Gastrocnemius medialis (tissue), 4 donors: Measurements from ENCODE around the gene RCAN2. TPM values are rescaled to one million over a fixed set of nuclear protein-coding genes. Genes with fewer than 3 reads are reported as not detected.

Experiments used
- ATAC-seq, 2 donors: fragments of 150-250 bp; one replicate each; pipeline ENCODE4 v1.9.1; 2016
- DNase-seq, 2 donors: peaks; one replicate each; pipeline ENCODE4 v3.0.0-alpha.2; 2019
- H3K27ac ChIP-seq, 4 donors: fragments of 200-600 bp; sonication (generic); 1 replicate in 1 of 4; 2 replicates in 3 of 4; pipeline ENCODE4 v1.5.1; 2016 to 2018; ENCODE audit warnings: mild to moderate bottlenecking in 2 of 4, moderate library complexity in 1 of 4
- H3K27me3 ChIP-seq, 3 donors: fragments of 200-600 bp; sonication (generic) in 2 of 3; 1 replicate in 1 of 3; 2 replicates in 2 of 3; pipeline versions ENCODE4 v1.5.1 to v1.6.0; 2016 to 2019; ENCODE audit warnings: mild to moderate bottlenecking in 1 of 3, moderate library complexity in 1 of 3
- H3K36me3 ChIP-seq, 2 donors: fragments of 200-600 bp; sonication (generic) in 1 of 2; one replicate each; pipeline ENCODE4 v1.5.1; 2017 to 2018
- H3K4me1 ChIP-seq, 2 donors: fragments of 200-600 bp; sonication (generic) in 1 of 2; one replicate each; pipeline ENCODE4 v1.5.1; 2016 to 2017; ENCODE audit warnings: mild to moderate bottlenecking in 2 of 2
- H3K4me3 ChIP-seq, 4 donors: fragments of 200-600 bp; sonication (generic) in 3 of 4; 1 replicate in 1 of 4; 2 replicates in 3 of 4; pipeline ENCODE4 v1.5.1; 2016 to 2019; ENCODE audit warnings: mild to moderate bottlenecking in 2 of 4
- H3K9me3 ChIP-seq, 3 donors: fragments of 200-600 bp; sonication (generic) in 2 of 3; 1 replicate in 1 of 3; 2 replicates in 2 of 3; pipeline ENCODE4 v1.5.1; 2016 to 2019
- POLR2A ChIP-seq, 2 donors: fragments of 450-650 bp; IDR thresholded peaks; one replicate each; pipeline ENCODE4 v1.6.1; 2017; ENCODE audit warnings: antibody characterized with exemption in 2 of 2, mild to moderate bottlenecking in 2 of 2, moderate library complexity in 2 of 2
- in situ Hi-C, 4 donors: fragments of 200-750 bp; cut with MboI; loops; one replicate each; pipeline versions ENCODE4 v1.15.0 to v1.8.0; 2017; ENCODE audit warnings: low sequenced_read_pairs in 4 of 4
- intact Hi-C: fragments of 100-400 bp; cut with DNase I; formaldehyde crosslinking; loops from one replicate; pipeline ENCODE4 v1.15.1; 2023; ENCODE audit warnings: low total_unique reads
- total RNA-seq, 4 donors: library from RNA; depleted of rRNA; stranded (reverse); fragments of >200 nt; gene quantifications; one replicate each; pipeline versions ENCODE4 v1.1.0 to v1.2.3, GENCODE V29; 2016
- TF ChIP-seq, protein P1 (sequence below), 5 experiments: fragments of 450-650 bp in 3 of 5; fragments of 200-600 bp in 2 of 5; sonication (generic) in 2 of 5; IDR thresholded peaks in 4 of 5; conservative IDR thresholded peaks in 1 of 5; 1 replicate in 4 of 5; 2 replicates in 1 of 5; pipeline ENCODE4 v1.5.1; 2016 to 2019; ENCODE audit warnings: antibody characterized with exemption in 5 of 5, mild to moderate bottlenecking in 3 of 5, moderate library complexity in 3 of 5

Gene RCAN2
- total RNA-seq, 4 donors from 2014 or later: 26.2 to 88.8 (median 43.2) TPM

DNA sequence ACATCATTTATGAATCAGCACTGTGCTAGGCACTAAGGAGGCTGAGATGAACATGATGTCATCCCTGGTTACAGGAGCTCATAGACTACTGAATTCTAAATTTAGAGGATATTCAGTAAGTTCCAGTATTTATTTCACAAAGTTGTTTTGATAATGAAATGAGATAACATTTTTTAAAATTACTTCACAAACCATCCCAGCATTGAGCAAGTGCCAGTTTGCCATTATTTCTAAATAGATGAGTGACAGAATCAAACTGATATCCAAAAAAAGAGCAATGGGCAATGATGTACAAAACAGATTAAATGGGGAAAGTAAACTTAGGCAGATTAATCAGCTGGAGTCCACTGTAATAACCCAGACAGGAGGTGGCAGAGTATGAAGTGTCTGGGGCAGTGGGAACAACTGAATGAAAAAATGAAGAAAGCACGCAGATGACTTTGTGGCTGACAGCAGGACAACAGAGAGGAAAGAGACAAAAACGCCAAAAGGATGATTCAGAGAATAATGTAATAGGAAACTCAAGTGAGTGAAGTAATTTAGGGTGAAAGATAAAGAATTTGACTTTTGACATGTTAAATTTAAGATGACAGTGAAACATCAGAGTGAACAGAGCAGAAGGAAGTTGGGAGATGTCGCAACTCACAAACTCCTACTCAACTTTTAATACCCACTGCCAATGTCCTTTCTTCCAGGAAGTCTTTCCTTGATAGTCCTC lies 70.2 kb downstream of the RCAN2 start:
- H3K27ac ChIP-seq: peak overlapping the region in 3 of 4 donors; percentile 54 to 65 (median 56)
- in situ Hi-C loops: loop anchor here (5.0 to 25.0 kb wide), 6 partner anchors 74 to 484 kb away; partner anchors contain the start of gene RCAN2 (in 1 of the 4)

GRCh38 chr6:46419576-46420002 lies 71.7 kb downstream of the RCAN2 start:
- peak; percentile 30 to 62 for DNase-seq
- in situ Hi-C loops (loop anchor here (5.0 to 25.0 kb wide), 8 partner anchors 73 to 482 kb away; partner anchors contain the start of gene RCAN2 (in 2 of the 4)), intact Hi-C loops (loop anchor here (1.0 to 2.0 kb wide), 3 partner anchors 73 to 329 kb away; no protein-coding TSS in a partner anchor)

More for the DNA sequence above, 70.2 kb downstream of the RCAN2 start:
- H3K27me3 ChIP-seq: no peaks in the 10 kb centered on the region
- H3K4me3 ChIP-seq: no peak overlapping the region
- peaks cover 10 to 40% of the 10 kb centered on the region in 2 donors for H3K4me1 ChIP-seq
- no peaks in the 10 kb centered on the region for H3K9me3 ChIP-seq
- intact Hi-C loops: no loop called here
- TF ChIP-seq, protein P1, sequence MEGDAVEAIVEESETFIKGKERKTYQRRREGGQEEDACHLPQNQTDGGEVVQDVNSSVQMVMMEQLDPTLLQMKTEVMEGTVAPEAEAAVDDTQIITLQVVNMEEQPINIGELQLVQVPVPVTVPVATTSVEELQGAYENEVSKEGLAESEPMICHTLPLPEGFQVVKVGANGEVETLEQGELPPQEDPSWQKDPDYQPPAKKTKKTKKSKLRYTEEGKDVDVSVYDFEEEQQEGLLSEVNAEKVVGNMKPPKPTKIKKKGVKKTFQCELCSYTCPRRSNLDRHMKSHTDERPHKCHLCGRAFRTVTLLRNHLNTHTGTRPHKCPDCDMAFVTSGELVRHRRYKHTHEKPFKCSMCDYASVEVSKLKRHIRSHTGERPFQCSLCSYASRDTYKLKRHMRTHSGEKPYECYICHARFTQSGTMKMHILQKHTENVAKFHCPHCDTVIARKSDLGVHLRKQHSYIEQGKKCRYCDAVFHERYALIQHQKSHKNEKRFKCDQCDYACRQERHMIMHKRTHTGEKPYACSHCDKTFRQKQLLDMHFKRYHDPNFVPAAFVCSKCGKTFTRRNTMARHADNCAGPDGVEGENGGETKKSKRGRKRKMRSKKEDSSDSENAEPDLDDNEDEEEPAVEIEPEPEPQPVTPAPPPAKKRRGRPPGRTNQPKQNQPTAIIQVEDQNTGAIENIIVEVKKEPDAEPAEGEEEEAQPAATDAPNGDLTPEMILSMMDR (IDR thresholded peaks at IDR 0.05 in 4 of 5, conservative IDR thresholded peaks at IDR 0.05 in 1 of 5): no peak
- DNase-seq (no peak), ATAC-seq (peak in 1 of 2 donors; percentile 20)
- no peaks in the 10 kb centered on the region for H3K36me3 ChIP-seq

DNA sequence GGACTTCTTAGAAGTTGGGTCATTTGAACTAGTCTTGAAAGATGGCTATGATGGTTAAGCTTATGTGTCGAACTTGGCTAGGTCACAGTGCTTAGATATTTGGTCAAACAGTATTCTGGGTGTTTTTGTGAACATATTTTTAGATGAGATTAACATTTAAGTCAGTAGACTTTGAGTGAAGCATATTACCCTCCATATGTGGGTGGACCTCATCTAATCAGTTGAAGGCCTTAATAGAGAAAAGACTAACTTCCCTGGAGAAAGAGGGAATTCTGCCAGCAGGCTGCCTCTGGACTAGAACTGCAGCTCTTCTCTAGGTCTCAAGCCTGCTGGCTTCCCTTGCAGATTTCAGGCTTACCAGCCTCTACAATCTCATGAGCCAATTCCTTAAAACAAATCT lies 76.9 kb downstream of the RCAN2 start:
- Histone ChIP-seq H3K4me3 (no peak overlapping the region), H3K9me3 (no peaks in the 10 kb centered on the region), H3K36me3 (no peaks in the 10 kb centered on the region), H3K27me3 (no peaks in the 10 kb centered on the region), H3K27ac (no peak overlapping the region), H3K4me1 (peaks cover 11 to 33% of the 10 kb centered on the region in 2 donors)
- in situ Hi-C loops (loop anchor here (5.0 to 25.0 kb wide), 4 partner anchors 177 to 477 kb away; no protein-coding TSS in a partner anchor), intact Hi-C loops (no loop called here)
- ATAC-seq (no peak), DNase-seq (no peak)
- TF ChIP-seq, protein P1 (IDR thresholded peaks at IDR 0.05 in 4 of 5, conservative IDR thresholded peaks at IDR 0.05 in 1 of 5): no peak
- no peak for TF ChIP-seq POLR2A (IDR thresholded peaks at IDR 0.05)

More at GRCh38 chr6:46419576-46420002, 71.7 kb downstream of the RCAN2 start:
- H3K4me1 ChIP-seq: peaks cover 4 to 35% of the 10 kb centered on the region in 2 donors
- H3K9me3 ChIP-seq: no peaks in the 10 kb centered on the region
- TF ChIP-seq, protein P1 (IDR thresholded peaks at IDR 0.05 in 4 of 5, conservative IDR thresholded peaks at IDR 0.05 in 1 of 5): peak; percentile 69 to 84 (median 78)
- TF ChIP-seq POLR2A (IDR thresholded peaks at IDR 0.05): no peak
- no peak overlapping the region for H3K4me3 ChIP-seq
- H3K27me3 ChIP-seq: no peaks in the 10 kb centered on the region
- peak overlapping the region in 3 of 4 donors; percentile 9 to 65 (median 54) for H3K27ac ChIP-seq
- peak; percentile 63 to 68 for ATAC-seq
- no peaks in the 10 kb centered on the region for H3K36me3 ChIP-seq

DNA sequence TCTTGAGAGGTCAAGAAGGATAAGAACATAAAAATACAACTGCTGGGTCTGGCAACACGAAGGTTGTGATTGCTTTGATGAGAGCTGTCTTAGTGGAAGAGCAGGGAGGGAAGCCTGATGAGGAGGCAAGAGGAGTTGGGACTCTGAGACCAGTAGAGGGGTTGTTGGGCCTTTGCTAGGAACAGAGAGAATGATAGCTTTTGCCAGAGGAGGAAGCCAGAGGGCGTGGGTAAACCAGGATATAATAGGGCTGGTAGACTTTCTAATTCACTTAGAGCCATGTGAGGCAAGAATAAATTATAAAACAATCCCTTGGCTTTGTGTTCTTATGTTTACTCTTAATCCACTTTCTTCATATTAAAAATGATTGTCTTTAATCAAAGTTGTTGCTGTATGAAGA lies 78.6 kb downstream of the RCAN2 start:
- no peaks in the 10 kb centered on the region for H3K9me3 ChIP-seq
- H3K27ac ChIP-seq: no peak overlapping the region
- DNase-seq (no peak), ATAC-seq (no peak)
- no peak for TF ChIP-seq POLR2A (IDR thresholded peaks at IDR 0.05)
- TF ChIP-seq, protein P1 (IDR thresholded peaks at IDR 0.05 in 4 of 5, conservative IDR thresholded peaks at IDR 0.05 in 1 of 5): no peak
- no peaks in the 10 kb centered on the region for H3K36me3 ChIP-seq
- no peak overlapping the region for H3K4me3 ChIP-seq
- intact Hi-C loops: no loop called here
- H3K27me3 ChIP-seq: no peaks in the 10 kb centered on the region
- peaks cover 27 to 50% of the 10 kb centered on the region in 2 donors for H3K4me1 ChIP-seq
- in situ Hi-C loops: loop anchor here (5.0 to 25.0 kb wide), 4 partner anchors 175 to 475 kb away; no protein-coding TSS in a partner anchor
